Ureter (tissue), 1 donor: Measurements from ENCODE around the gene RSPH6A. TPM values are rescaled to one million over a fixed set of nuclear protein-coding genes. Genes with fewer than 3 reads are reported as not detected.
"Not testable (repeated sequence)": the region's sequence is repeated elsewhere in the genome, so short reads cannot be mapped to it uniquely, and the experiment has no call there.

Experiments
- DNase-seq: peaks from one replicate; pipeline ENCODE4 v3.0.0-alpha.2; 2020; ENCODE audit warnings: low spot score
- total RNA-seq: library from RNA; stranded (reverse); gene quantifications from one replicate; pipeline ENCODE4 v1.2.4, GENCODE V29; 2023
- donor health status: DM: yes; HTN: yes; CAD: no.

Gene RSPH6A
- total RNA-seq, 1 donor from 2014 or later: 0.21 TPM

- DNase-seq: no peak
These were observed 49.3 kb downstream of the RSPH6A start for GRCh38 chr19:45765702-45766295.

- DNase-seq: no peak
These were observed 50.0 kb downstream of the RSPH6A start for GRCh38 chr19:45764945-45765701.

GRCh38 chr19:45764475-45764874 is 50.6 kb downstream of the RSPH6A start:
- no peak for DNase-seq

GRCh38 chr19:45763691-45764294 is 51.3 kb downstream of the RSPH6A start:
- no peak for DNase-seq

- no peak for DNase-seq
These were observed 52.1 kb downstream of the RSPH6A start for GRCh38 chr19:45762870-45763631.

GRCh38 chr19:45761714-45762113 is 53.4 kb downstream of the RSPH6A start:
- DNase-seq: no peak

GRCh38 chr19:45758921-45759320 is 56.2 kb downstream of the RSPH6A start:
- no peak for DNase-seq

GRCh38 chr19:45757695-45758094 is 57.4 kb downstream of the RSPH6A start:
- no peak for DNase-seq

GRCh38 chr19:45754323-45754722 is 60.8 kb downstream of the RSPH6A start:
- DNase-seq: no peak

GRCh38 chr19:45753548-45753947 is 61.6 kb downstream of the RSPH6A start:
- DNase-seq: no peak

GRCh38 chr19:45752639-45753038 is 62.5 kb downstream of the RSPH6A start:
- DNase-seq: no peak

- DNase-seq: not testable (repeated sequence)
These were observed 63.6 kb downstream of the RSPH6A start for GRCh38 chr19:45751483-45751882.

GRCh38 chr19:45747513-45747912 is 67.6 kb downstream of the RSPH6A start:
- no peak for DNase-seq

- DNase-seq: no peak
These were observed 68.2 kb downstream of the RSPH6A start for GRCh38 chr19:45746866-45747265.

Other genes with a start within 250 kb of the RSPH6A start
- gene OPA3, start 230.5 kb downstream of the RSPH6A start, total RNA-seq: 21.1 TPM
- gene GPR4, start 213.1 kb downstream of the RSPH6A start, total RNA-seq: 5.1 TPM
- 97.7 TPM for gene EML2, start 175.9 kb downstream of the RSPH6A start, total RNA-seq
- gene GIPR, start 147.1 kb downstream of the RSPH6A start, total RNA-seq: 2.8 TPM
- gene SNRPD2, start 123.4 kb downstream of the RSPH6A start, total RNA-seq: 359 TPM
- gene QPCTL, start 122.6 kb downstream of the RSPH6A start, total RNA-seq: 11.5 TPM
- 24.8 TPM for gene FBXO46, start 84.4 kb downstream of the RSPH6A start, total RNA-seq
- not detected for gene MEIOSIN, start 81.9 kb downstream of the RSPH6A start, total RNA-seq
- gene SIX5, start 46.1 kb downstream of the RSPH6A start, total RNA-seq: 18.1 TPM
- 106 TPM for gene DMPK, start 32.8 kb downstream of the RSPH6A start, total RNA-seq
- gene DMWD, start 22.5 kb downstream of the RSPH6A start, total RNA-seq: 64.2 TPM
- gene SYMPK, start 47.8 kb upstream of the RSPH6A start, total RNA-seq: 81.1 TPM
- not detected for gene FOXA3, start 49.0 kb upstream of the RSPH6A start, total RNA-seq
- gene IRF2BP1, start 70.8 kb upstream of the RSPH6A start, total RNA-seq: 22.0 TPM
- 5.5 TPM for gene MYPOP, start 87.3 kb upstream of the RSPH6A start, total RNA-seq
- gene NANOS2, start 99.5 kb upstream of the RSPH6A start, total RNA-seq: not detected
- 4.4 TPM for gene NOVA2, start 158.6 kb upstream of the RSPH6A start, total RNA-seq
- gene CCDC61, start 180.2 kb upstream of the RSPH6A start, total RNA-seq: 28.8 TPM
- not detected for gene PGLYRP1, start 207.7 kb upstream of the RSPH6A start, total RNA-seq
- not detected for gene IGFL4, start 225.7 kb upstream of the RSPH6A start, total RNA-seq